PC-3 (cell line): ENCODE measurements around the gene SSTR5.

ENCODE experiments used
- CTCF ChIP-seq: fragments of 300-600 bp; sonication (generic); conservative IDR thresholded peaks from 2 replicates; pipeline ENCODE4 v1.5.1; 2017; ENCODE audit warnings: antibody characterized with exemption, low read depth, mild to moderate bottlenecking, low read length
- EZH2 ChIP-seq: fragments of 300-600 bp; sonication (generic); IDR thresholded peaks from one replicate; pipeline ENCODE4 v1.6.1; 2017; ENCODE audit warnings: antibody characterized with exemption, mild to moderate bottlenecking, low read length; ENCODE audit not compliant: unreplicated experiment
- EZH2phosphoT487 ChIP-seq: fragments of 300-600 bp; sonication (generic); IDR thresholded peaks from 2 replicates; pipeline ENCODE4 v1.6.1; 2018; ENCODE audit warnings: mild to moderate bottlenecking, antibody characterized with exemption, low read length, borderline replicate concordance

GRCh38 chr16:1053121-1053521, 19.4 kb upstream of the SSTR5 start:
- TF ChIP-seq CTCF (no peak), EZH2 (no peak), EZH2phosphoT487 (no peak)
